Right atrium auricular region (tissue), 2 donors: ENCODE measurements around the gene U2AF1L4. TPM values are rescaled to one million over a fixed set of nuclear protein-coding genes. Genes with fewer than 3 reads are reported as not detected.

Experiments used
- DNase-seq: peaks from one replicate; pipeline ENCODE4 v3.0.0-alpha.2; 2019; ENCODE audit warnings: low spot score
- H3K27ac ChIP-seq, 2 donors: fragments of 200-600 bp; sonication (generic); 1 replicate in 1 of 2; 2 replicates in 1 of 2; pipeline ENCODE4 v1.5.1; 2016 to 2019
- H3K27me3 ChIP-seq, 2 donors: fragments of 200-600 bp; sonication (generic); one replicate each; pipeline versions ENCODE4 v1.5.1 to v1.6.0; 2017 to 2019
- H3K36me3 ChIP-seq: fragments of 200-600 bp; sonication (generic); one replicate; pipeline ENCODE4 v1.5.1; 2016
- H3K4me1 ChIP-seq, 2 donors: fragments of 200-600 bp; sonication (generic); one replicate each; pipeline versions ENCODE4 v1.5.1 to v1.6.0; 2017 to 2019
- H3K4me3 ChIP-seq, 2 donors: fragments of 200-600 bp; sonication (generic); 1 replicate in 1 of 2; 2 replicates in 1 of 2; pipeline ENCODE4 v1.5.1; 2017 to 2019; ENCODE audit warnings: mild to moderate bottlenecking in 1 of 2, moderate library complexity in 1 of 2
- H3K9me3 ChIP-seq, 2 donors: fragments of 200-600 bp; sonication (generic); one replicate each; pipeline ENCODE4 v1.5.1; 2019
- total RNA-seq, 2 donors: library from RNA; depleted of rRNA; stranded (reverse); fragments of >200 nt; gene quantifications; one replicate each; pipeline ENCODE4 v1.1.0, GENCODE V29; 2016
- TF ChIP-seq, protein P1 (sequence below), 2 donors: fragments of 200-600 bp; sonication (generic); IDR thresholded peaks; one replicate each; pipeline ENCODE4 v1.5.1; 2019; ENCODE audit warnings: antibody characterized with exemption in 2 of 2

U2AF1L4 gene
- total RNA-seq, 2 donors from 2014 or later, result 19.9 to 33.1 TPM

DNA sequence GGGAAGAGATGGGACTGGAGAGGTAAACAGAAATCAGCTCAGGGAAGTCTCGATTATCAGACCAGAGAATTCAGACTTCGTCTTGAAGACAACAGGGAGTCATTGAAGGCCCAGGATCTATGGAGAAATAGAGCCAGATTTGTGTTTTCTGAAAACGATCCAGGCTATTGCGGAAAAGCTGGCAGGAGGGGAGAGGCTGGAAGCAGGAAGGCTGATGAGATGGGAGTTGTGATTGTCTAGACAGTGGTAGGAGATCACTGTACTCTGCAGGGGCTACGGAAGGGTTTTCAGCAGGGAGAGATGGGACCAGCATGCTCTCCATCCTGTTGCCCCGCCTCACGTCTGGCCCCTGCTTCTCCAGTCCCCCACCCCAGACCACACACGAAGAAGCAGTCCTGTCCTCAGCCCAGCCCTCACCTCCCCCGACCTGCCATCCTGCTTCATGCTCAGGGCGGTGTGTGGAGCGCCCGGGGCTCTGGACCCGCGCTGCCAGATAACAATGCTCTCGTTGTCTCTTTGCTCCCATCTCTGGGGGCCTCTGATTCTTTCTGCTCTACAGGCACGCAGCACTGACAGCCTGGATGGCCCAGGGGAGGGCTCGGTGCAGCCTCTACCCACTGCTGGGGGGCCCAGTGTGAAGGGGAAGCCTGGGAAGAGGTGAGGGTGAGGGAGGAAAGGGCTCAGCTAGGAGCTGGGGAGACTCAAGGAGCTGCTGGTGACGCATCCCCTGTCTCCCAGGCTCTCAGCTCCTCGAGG is 32.0 kb upstream of the U2AF1L4 start:
- no peaks in the 10 kb centered on the region for H3K27me3 ChIP-seq
- TF ChIP-seq, protein P1, sequence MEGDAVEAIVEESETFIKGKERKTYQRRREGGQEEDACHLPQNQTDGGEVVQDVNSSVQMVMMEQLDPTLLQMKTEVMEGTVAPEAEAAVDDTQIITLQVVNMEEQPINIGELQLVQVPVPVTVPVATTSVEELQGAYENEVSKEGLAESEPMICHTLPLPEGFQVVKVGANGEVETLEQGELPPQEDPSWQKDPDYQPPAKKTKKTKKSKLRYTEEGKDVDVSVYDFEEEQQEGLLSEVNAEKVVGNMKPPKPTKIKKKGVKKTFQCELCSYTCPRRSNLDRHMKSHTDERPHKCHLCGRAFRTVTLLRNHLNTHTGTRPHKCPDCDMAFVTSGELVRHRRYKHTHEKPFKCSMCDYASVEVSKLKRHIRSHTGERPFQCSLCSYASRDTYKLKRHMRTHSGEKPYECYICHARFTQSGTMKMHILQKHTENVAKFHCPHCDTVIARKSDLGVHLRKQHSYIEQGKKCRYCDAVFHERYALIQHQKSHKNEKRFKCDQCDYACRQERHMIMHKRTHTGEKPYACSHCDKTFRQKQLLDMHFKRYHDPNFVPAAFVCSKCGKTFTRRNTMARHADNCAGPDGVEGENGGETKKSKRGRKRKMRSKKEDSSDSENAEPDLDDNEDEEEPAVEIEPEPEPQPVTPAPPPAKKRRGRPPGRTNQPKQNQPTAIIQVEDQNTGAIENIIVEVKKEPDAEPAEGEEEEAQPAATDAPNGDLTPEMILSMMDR (IDR thresholded peaks at IDR 0.05), result no peak
- no peak overlapping the region for H3K4me3 ChIP-seq
- H3K4me1 ChIP-seq, result peaks cover 0 to 15% of the 10 kb centered on the region in 2 donors
- H3K27ac ChIP-seq, result no peak overlapping the region
- no peak for DNase-seq
- H3K36me3 ChIP-seq, result peaks cover 8% of the 10 kb centered on the region
- H3K9me3 ChIP-seq, result no peaks in the 10 kb centered on the region

DNA sequence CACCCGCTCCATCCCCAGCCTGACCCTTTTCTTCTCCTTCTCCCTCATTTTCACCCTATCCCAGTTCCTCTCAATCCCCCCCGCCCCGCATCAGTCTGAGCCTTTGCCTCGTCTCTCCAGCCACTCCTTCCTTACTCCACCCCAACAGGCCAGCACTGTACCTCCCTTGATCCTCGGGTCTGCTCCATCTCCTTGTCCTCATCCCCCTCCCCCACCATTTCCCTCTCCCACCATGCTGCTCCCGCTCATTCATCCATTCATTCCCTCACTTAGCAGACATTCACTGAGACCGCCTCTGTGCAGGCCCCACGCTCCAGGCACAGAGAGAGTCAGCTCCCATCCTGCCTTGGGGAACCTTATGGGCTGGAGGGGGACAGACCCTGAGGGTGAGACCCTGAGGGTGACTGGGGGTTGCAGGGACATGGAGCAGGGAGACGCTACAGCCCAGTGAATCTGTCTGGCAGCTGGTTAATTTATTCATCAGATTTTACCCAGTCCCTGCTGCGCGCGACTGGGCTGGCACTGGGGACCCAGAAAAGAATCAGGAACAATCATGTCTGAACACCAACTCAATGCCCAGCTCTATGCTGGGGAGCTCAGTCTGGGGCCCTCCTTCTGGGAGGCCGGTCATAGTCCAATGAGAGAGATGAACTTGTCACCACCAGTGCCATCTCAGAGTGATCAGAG is 31.0 kb upstream of the U2AF1L4 start:
- peak overlapping the region; percentile 89 to 93 for H3K4me3 ChIP-seq
- H3K27me3 ChIP-seq, result no peaks in the 10 kb centered on the region
- H3K4me1 ChIP-seq, result peaks cover 0 to 15% of the 10 kb centered on the region in 2 donors
- peaks cover 7% of the 10 kb centered on the region for H3K36me3 ChIP-seq
- TF ChIP-seq, protein P1 (IDR thresholded peaks at IDR 0.05), result no peak
- H3K27ac ChIP-seq, result peak overlapping the region in 1 of 2 donors; percentile 58
- DNase-seq, result no peak
- H3K9me3 ChIP-seq, result no peaks in the 10 kb centered on the region

DNA sequence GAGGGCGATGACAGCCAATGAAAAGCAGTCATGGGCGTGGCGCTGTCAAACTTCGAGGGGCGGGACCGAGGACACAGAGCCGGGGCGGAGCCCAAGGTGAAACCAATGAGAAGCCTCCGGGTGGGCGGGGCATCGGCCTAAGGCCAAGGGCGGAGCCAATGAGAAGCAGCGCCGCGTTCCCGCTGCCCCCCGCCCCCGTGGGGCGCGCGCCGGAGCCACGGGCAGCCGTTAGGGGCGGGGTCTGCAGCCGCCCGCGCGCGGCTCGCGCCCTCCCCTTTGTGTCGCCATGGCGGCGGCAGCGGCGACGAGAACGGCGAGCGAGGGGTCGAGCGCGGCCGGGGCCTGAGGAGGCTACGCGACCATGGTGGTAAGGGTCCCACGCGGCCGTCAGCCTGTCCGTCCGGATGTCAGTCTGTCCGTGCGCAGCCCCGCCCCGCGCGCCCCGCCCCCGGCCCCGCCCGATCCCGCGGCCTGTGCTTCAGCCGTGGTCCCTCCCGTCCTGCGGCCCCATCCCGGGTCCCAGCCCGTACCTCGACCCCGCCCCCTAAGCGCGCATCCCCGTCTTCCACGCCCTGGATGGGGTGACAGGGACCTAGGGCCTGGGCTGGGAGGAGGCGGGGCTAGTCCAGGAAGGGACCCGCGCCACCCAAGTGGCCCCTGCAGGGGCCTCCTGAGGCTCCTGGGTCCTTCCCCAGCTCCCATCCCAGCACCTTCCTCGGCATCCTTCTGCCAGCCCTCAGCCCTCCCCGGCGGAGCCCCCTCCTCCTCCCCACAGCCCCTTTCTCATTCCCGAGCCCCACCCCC is 30.3 kb upstream of the U2AF1L4 start, which contains the start of gene ARHGAP33:
Gene ARHGAP33, plus strand, starts transcription at position 267 of the 804 bp plus-strand sequence. Its CDS starts 95 bp downstream, at position 362.
- Histone ChIP-seq H3K27me3 (no peaks in the 10 kb centered on the region), H3K4me3 (peak within 1 kb of the TSS; percentile 89 to 93), H3K27ac (peak within 1 kb of the TSS; percentile 43 to 58), H3K36me3 (no peaks in the 10 kb centered on the region), H3K9me3 (no peaks in the 10 kb centered on the region), H3K4me1 (peaks cover 0 to 15% of the 10 kb centered on the region in 2 donors)
- TF ChIP-seq, protein P1 (IDR thresholded peaks at IDR 0.05), result no peak
- DNase-seq, result peak; percentile 99

DNA sequence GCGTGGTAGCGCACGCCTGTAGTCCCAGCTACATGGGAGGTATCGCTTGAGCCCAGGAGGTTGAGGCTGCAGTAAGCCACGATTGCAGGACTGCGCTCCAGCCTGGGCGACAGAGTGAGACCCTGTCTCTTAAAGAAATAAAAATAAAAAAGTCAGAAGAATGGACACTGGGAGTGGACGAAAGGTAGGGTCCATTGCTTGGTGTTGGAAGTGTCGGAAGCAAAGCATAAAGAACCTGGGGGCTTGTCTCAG is 29.8 kb upstream of the U2AF1L4 start:
- Histone ChIP-seq H3K36me3 (no peaks in the 10 kb centered on the region), H3K27ac (no peak overlapping the region), H3K27me3 (no peaks in the 10 kb centered on the region), H3K9me3 (no peaks in the 10 kb centered on the region), H3K4me3 (peak overlapping the region; percentile 89 to 93), H3K4me1 (peaks cover 0 to 15% of the 10 kb centered on the region in 2 donors)
- no peak for DNase-seq
- TF ChIP-seq, protein P1 (IDR thresholded peaks at IDR 0.05), result no peak

DNA sequence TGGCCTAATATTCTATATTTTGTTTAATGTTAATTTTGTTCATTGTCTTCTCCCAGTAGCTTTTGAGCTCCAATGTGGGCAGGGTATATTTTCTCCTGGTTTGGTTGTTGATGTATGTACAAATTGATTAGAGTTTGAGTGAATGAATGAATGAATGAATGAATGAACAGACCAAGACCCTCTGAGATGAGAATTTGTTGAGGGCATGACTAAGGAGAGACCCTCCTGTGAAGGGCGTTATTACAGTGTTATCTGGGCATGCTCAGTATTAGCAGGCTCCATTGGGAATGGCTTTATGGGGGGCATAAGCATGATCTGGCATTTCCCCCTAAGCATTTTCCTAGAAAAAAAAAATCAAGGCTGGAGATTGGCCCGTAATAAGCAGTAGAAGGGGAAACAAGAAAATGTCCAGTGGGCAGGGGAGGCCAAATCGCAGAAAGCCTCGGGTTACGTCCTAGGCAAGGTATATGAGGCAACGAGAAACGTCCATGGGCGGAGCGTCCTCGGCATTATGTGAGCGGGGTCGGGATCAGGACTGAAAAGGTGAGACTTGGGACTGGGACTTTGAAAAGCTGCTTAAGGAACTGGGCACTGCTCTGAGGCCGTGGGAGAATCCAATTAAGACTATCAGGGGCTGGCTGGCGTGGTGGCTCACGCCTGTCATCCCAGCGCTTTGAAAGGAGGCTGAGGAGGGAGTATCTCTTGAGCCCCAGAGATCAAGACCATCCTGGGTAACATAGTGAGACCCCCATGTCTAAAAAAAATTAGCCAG is 29.2 kb upstream of the U2AF1L4 start:
- TF ChIP-seq, protein P1 (IDR thresholded peaks at IDR 0.05), result no peak
- H3K27me3 ChIP-seq, result no peaks in the 10 kb centered on the region
- H3K36me3 ChIP-seq, result no peaks in the 10 kb centered on the region
- no peak overlapping the region for H3K27ac ChIP-seq
- H3K4me3 ChIP-seq, result peak overlapping the region; percentile 89 to 93
- no peaks in the 10 kb centered on the region for H3K9me3 ChIP-seq
- peaks cover 0 to 15% of the 10 kb centered on the region in 2 donors for H3K4me1 ChIP-seq
- DNase-seq, result no peak
